Chondrocyte (in vitro differentiated cells): ENCODE data around the gene EPN1. TPM values are rescaled to one million over a fixed set of nuclear protein-coding genes. Genes with fewer than 3 reads are reported as not detected.
"Not testable (repeated sequence)": the region's sequence is repeated elsewhere in the genome, so short reads cannot be mapped to it uniquely, and the experiment has no call there.

Source experiments
- DNase-seq: peaks from one replicate; pipeline ENCODE4 v3.0.0; 2021; ENCODE audit warnings: mixed read lengths, low spot score
- H3K27ac Mint-ChIP-seq: one replicate; pipeline ENCODE4 v1.8.0; 2021; ENCODE audit warnings: mild to moderate bottlenecking, moderate library complexity, mixed read lengths; ENCODE audit not compliant: unreplicated experiment
- H3K27me3 Mint-ChIP-seq: 2 replicates; pipeline ENCODE4 v1.8.0; 2021; ENCODE audit warnings: low read depth, mixed read lengths
- H3K36me3 Mint-ChIP-seq: 2 replicates; pipeline ENCODE4 v1.8.0; 2021; ENCODE audit warnings: low read depth, mixed read lengths
- H3K4me1 Mint-ChIP-seq: 2 replicates; pipeline ENCODE4 v1.8.0; 2021; ENCODE audit warnings: low read depth, mild to moderate bottlenecking, mixed read lengths
- H3K4me3 Mint-ChIP-seq: one replicate; pipeline ENCODE4 v1.8.0; 2021; ENCODE audit warnings: mild to moderate bottlenecking, moderate library complexity, mixed read lengths; ENCODE audit not compliant: unreplicated experiment
- H3K9me3 Mint-ChIP-seq: 2 replicates; pipeline ENCODE4 v1.8.0; 2021; ENCODE audit warnings: low read depth, mixed read lengths
- total RNA-seq: library from RNA; stranded (reverse); gene quantifications from 3 replicates; pipeline ENCODE4 v1.2.1, GENCODE V29; 2021
- TF ChIP-seq, protein P1 (sequence below): fragments of 200-600 bp; sonication (generic); IDR thresholded peaks from 2 replicates; pipeline ENCODE4 v1.5.0; 2021; ENCODE audit warnings: antibody characterized with exemption, mild to moderate bottlenecking, moderate library complexity

The EPN1 gene
- total RNA-seq, 1 donor from 2014 or later = 124 TPM

DNA sequence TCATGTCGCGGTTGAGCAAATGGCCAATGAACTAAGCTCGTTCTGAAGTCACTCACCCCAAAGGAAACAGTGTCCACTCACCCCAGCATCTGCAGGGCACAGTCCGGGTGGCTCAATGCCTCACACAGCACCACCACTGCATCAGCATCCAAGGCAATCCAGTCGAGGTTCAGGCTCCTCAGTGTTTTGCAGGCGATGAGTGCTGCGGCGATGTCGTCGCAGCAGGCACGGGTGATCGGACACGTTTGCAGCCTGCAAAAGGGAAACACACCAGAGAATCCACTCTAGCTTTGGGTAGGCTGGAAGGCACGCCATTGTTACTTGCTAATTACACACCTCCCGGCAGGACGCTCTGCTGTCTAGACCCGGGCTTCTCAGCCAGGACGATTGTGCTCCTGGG is 36.7 kb downstream of the EPN1 start:
- TF ChIP-seq, protein P1, sequence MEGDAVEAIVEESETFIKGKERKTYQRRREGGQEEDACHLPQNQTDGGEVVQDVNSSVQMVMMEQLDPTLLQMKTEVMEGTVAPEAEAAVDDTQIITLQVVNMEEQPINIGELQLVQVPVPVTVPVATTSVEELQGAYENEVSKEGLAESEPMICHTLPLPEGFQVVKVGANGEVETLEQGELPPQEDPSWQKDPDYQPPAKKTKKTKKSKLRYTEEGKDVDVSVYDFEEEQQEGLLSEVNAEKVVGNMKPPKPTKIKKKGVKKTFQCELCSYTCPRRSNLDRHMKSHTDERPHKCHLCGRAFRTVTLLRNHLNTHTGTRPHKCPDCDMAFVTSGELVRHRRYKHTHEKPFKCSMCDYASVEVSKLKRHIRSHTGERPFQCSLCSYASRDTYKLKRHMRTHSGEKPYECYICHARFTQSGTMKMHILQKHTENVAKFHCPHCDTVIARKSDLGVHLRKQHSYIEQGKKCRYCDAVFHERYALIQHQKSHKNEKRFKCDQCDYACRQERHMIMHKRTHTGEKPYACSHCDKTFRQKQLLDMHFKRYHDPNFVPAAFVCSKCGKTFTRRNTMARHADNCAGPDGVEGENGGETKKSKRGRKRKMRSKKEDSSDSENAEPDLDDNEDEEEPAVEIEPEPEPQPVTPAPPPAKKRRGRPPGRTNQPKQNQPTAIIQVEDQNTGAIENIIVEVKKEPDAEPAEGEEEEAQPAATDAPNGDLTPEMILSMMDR = no peak
- no peaks in the 10 kb centered on the region for H3K27me3 Mint-ChIP-seq
- no peaks in the 10 kb centered on the region for H3K36me3 Mint-ChIP-seq
- H3K4me1 Mint-ChIP-seq = no peaks in the 10 kb centered on the region
- no peak overlapping the region for H3K27ac Mint-ChIP-seq
- peaks cover 15% of the 10 kb centered on the region for H3K9me3 Mint-ChIP-seq
- no peak overlapping the region for H3K4me3 Mint-ChIP-seq
- DNase-seq = no peak

- no peak overlapping the region for H3K4me3 Mint-ChIP-seq
- H3K9me3 Mint-ChIP-seq = peaks cover 12% of the 10 kb centered on the region
- H3K27ac Mint-ChIP-seq = no peak overlapping the region
- TF ChIP-seq, protein P1 = no peak
- H3K36me3 Mint-ChIP-seq = no peaks in the 10 kb centered on the region
- peaks cover 2% of the 10 kb centered on the region for H3K27me3 Mint-ChIP-seq
- DNase-seq = no peak
- no peaks in the 10 kb centered on the region for H3K4me1 Mint-ChIP-seq
These were observed 38.0 kb downstream of the EPN1 start for GRCh38 chr19:55712804-55713631.

DNA sequence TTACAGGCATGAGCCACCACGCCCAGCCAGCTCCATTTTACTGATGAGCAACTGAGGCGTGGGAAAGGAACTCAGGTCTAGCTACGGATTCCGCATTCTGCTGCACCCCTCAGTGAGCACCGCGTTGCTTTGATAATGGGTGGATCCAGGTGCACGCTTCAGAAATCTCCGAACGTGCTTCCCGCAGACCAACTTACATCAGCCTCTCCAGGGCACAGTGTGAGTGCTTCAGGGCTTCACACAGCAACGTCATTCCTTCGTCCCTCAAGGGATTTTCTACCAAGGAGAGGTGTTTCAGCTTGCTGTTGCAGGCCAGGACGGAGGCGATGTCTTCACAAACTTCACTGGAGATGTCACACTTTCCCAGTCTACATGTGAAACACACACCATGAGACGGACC is 41.5 kb downstream of the EPN1 start:
- H3K4me1 Mint-ChIP-seq = no peaks in the 10 kb centered on the region
- H3K36me3 Mint-ChIP-seq = no peaks in the 10 kb centered on the region
- H3K27me3 Mint-ChIP-seq = peaks cover 4% of the 10 kb centered on the region
- H3K9me3 Mint-ChIP-seq = peaks cover 23% of the 10 kb centered on the region
- DNase-seq = no peak
- H3K27ac Mint-ChIP-seq = no peak overlapping the region
- no peak overlapping the region for H3K4me3 Mint-ChIP-seq
- TF ChIP-seq, protein P1 = no peak

GRCh38 chr19:55717251-55717650 is 42.2 kb downstream of the EPN1 start:
- TF ChIP-seq, protein P1 = no peak
- H3K36me3 Mint-ChIP-seq = no peaks in the 10 kb centered on the region
- no peak overlapping the region for H3K4me3 Mint-ChIP-seq
- no peak for DNase-seq
- no peak overlapping the region for H3K27ac Mint-ChIP-seq
- H3K9me3 Mint-ChIP-seq = peaks cover 27% of the 10 kb centered on the region
- no peaks in the 10 kb centered on the region for H3K4me1 Mint-ChIP-seq
- peaks cover 4% of the 10 kb centered on the region for H3K27me3 Mint-ChIP-seq

DNA sequence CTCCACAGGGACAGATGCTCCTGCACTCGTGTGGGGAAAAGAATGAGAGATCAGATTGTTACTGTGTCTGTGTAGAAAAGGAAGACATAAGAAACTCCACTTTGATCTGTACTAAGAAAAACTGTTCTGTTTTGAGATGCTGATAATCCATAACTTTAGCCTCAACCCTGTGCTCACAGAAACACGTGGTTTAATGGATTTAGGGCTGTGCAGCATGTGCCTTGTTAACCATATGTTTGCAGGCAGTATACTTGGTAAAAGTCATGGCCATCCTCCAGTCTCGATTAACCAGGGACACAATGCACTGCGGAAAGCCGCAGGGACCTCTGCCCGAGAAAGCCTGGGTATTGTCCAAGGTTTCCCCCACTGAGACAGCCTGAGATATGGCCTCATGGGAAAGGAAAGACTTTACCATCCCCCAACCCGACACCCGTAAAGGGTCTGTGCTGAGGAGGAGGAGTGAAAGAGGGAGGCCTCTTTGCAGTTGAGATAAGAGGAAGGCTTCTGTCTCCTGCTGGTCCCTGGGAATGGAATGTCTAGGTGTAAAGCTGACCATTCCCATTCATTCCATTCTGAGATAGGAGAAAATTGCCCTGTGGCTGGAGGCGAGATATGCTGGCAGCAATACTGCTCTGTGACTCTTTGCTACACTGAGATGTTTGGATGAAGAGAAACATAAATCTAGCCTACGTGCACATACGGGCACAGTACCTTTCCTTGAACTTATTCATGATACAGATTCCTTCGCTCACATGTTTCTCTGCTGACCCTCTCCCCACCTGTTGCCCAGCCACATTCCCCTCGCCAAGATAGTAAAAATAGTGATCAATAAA is 43.1 kb downstream of the EPN1 start:
- H3K9me3 Mint-ChIP-seq = peaks cover 26% of the 10 kb centered on the region
- not testable (repeated sequence) for H3K36me3 Mint-ChIP-seq, H3K27ac Mint-ChIP-seq, DNase-seq, H3K4me1 Mint-ChIP-seq, H3K27me3 Mint-ChIP-seq, H3K4me3 Mint-ChIP-seq
